PC-3 (cell line): Measurements from ENCODE around the gene PCDH18. TPM values are rescaled to one million over a fixed set of nuclear protein-coding genes. Genes with fewer than 3 reads are reported as not detected.
A peak's percentile ranks its signal among the peaks of the same experiment; 100 is the strongest.

Source experiments
- ATAC-seq: fragments of 200-7000 bp; cut with Tn5 transposase; 2 replicates; pipeline ENCODE4 v1.9.1; 2020; ENCODE audit warnings: mild to moderate bottlenecking, moderate library complexity
- BruUV-seq: library from RNA; stranded (reverse); fragments of 400-500 nt; replicated peaks from 2 replicates; lab custom pipeline; 2021; lab: Mats Ljungman, UMichigan
- CTCF ChIA-PET: fragments of 300-600 bp; sonication (Branson Sonifier 250); formaldehyde crosslinking; loops from one replicate; lab custom pipeline; 2022; ENCODE audit warnings: antibody characterized with exemption; lab: Charles Lee
- POLR2A ChIA-PET: fragments of 300-600 bp; sonication (Branson Sonifier 250); formaldehyde crosslinking; loops from one replicate; lab custom pipeline; 2022; ENCODE audit warnings: antibody characterized with exemption; ENCODE audit not compliant: unreplicated experiment; lab: Charles Lee
- DNase-seq: peaks from one replicate; pipeline ENCODE4 v3.0.0-alpha.2; 2015
- H2AFZ ChIP-seq: fragments of 300-600 bp; sonication (generic); 2 replicates; pipeline ENCODE4 v1.6.0; 2016; ENCODE audit warnings: antibody characterized with exemption, low read length
- H3F3A ChIP-seq: fragments of 300-600 bp; sonication (generic); one replicate; pipeline ENCODE4 v1.6.0; 2017; ENCODE audit warnings: antibody characterized with exemption, low read length, control low read depth, mild to moderate bottlenecking; ENCODE audit not compliant: unreplicated experiment
- H3K27ac ChIP-seq: fragments of 300-600 bp; sonication (generic); 2 replicates; pipeline ENCODE4 v1.5.1; 2016; ENCODE audit warnings: mild to moderate bottlenecking, low read length
- H3K27me3 ChIP-seq: fragments of 300-600 bp; sonication (generic); 2 replicates; pipeline ENCODE4 v1.6.1; 2016; ENCODE audit warnings: low read length, mixed read lengths
- H3K36me3 ChIP-seq: fragments of 300-600 bp; sonication (generic); 2 replicates; pipeline ENCODE4 v1.6.1; 2016; ENCODE audit warnings: low read depth, mixed run types, low read length, mixed read lengths
- H3K4me1 ChIP-seq: fragments of 300-600 bp; sonication (generic); 2 replicates; pipeline ENCODE4 v1.5.1; 2016; ENCODE audit warnings: low read length; ENCODE audit not compliant: insufficient read depth
- H3K4me2 ChIP-seq: fragments of 300-600 bp; sonication (generic); 2 replicates; pipeline ENCODE4 v1.6.0; 2016; ENCODE audit warnings: low read length
- H3K4me3 ChIP-seq: fragments of 300-600 bp; sonication (generic); 2 replicates; pipeline ENCODE4 v1.5.1; 2016; ENCODE audit warnings: mild to moderate bottlenecking, low read length, mixed read lengths
- H3K79me2 ChIP-seq: fragments of 300-600 bp; sonication (generic); 2 replicates; pipeline ENCODE4 v1.6.1; 2017; ENCODE audit warnings: low read length, mixed read lengths
- H3K9ac ChIP-seq: fragments of 300-600 bp; sonication (generic); 2 replicates; pipeline ENCODE4 v1.6.0; 2016; ENCODE audit warnings: mild to moderate bottlenecking, low read length
- H3K9me2 ChIP-seq: fragments of 300-600 bp; sonication (generic); replicated peaks from 2 replicates; pipeline ENCODE4 v1.6.1; 2016; ENCODE audit warnings: mixed run types, low read length, mixed read lengths
- H3K9me3 ChIP-seq: fragments of 300-600 bp; sonication (generic); 2 replicates; pipeline ENCODE4 v1.6.1; 2016; ENCODE audit warnings: low read length, mixed read lengths
- H4K20me1 ChIP-seq: fragments of 300-600 bp; sonication (generic); 2 replicates; pipeline ENCODE4 v1.6.1; 2016; ENCODE audit warnings: low read length, mixed read lengths
- EZH2 ChIP-seq: fragments of 300-600 bp; sonication (generic); IDR thresholded peaks from one replicate; pipeline ENCODE4 v1.6.1; 2017; ENCODE audit warnings: antibody characterized with exemption, mild to moderate bottlenecking, low read length; ENCODE audit not compliant: unreplicated experiment
- EZH2phosphoT487 ChIP-seq: fragments of 300-600 bp; sonication (generic); IDR thresholded peaks from 2 replicates; pipeline ENCODE4 v1.6.1; 2018; ENCODE audit warnings: mild to moderate bottlenecking, antibody characterized with exemption, low read length, borderline replicate concordance
- intact Hi-C: fragments of 100-400 bp; cut with micrococcal nuclease; formaldehyde crosslinking; loops from 2 replicates; pipeline ENCODE4 v1.9.0; 2023
- total RNA-seq: library from RNA; depleted of rRNA; stranded (reverse); fragments of >200 nt; gene quantifications from 2 replicates; pipeline ENCODE4 v1.2.3, GENCODE V29; 2014
- TF ChIP-seq, protein P1 (sequence below): fragments of 300-600 bp; sonication (generic); conservative IDR thresholded peaks from 2 replicates; pipeline ENCODE4 v1.5.1; 2017; ENCODE audit warnings: antibody characterized with exemption, low read depth, mild to moderate bottlenecking, low read length

The PCDH18 gene
- total RNA-seq, 1 experiment from 2014 or later, result 1.6 TPM

DNA sequence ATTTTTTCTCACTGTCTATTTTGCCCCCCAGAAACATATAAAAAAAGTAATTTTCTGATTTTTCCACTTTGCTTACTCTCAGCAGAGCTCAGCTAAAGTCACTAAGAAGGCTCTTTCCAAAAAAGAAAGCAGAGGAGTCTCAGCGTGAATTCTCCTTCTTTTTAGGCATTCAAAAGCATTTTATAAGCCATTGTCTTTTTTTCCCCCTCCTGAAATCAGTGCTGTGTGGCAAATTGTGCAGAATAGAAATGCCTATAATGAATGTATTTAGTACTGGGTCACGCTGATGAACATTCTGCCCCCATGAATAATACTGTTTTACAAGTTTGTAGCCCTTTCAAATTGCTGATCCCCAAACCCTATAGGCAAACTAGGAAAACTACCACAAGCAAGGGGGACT lies 1.6 kb upstream of the PCDH18 start:
- H3K9me3 ChIP-seq, result no peaks in the 10 kb centered on the region
- DNase-seq, result no peak
- intact Hi-C loops, result loop anchor here (5.0 to 10.0 kb wide), 6 partner anchors 83 to 409 kb away; no protein-coding TSS in a partner anchor
- no peak overlapping the region for H3K4me2 ChIP-seq
- H3K36me3 ChIP-seq, result no peaks in the 10 kb centered on the region
- H3F3A ChIP-seq, result no peaks in the 10 kb centered on the region
- H3K9me2 ChIP-seq, result no peaks in the 10 kb centered on the region
- H3K4me1 ChIP-seq, result peaks cover 14% of the 10 kb centered on the region; the same call in 1 of the 2 replicates
- BruUV-seq, result no TSS peak
- no peak overlapping the region for H3K4me3 ChIP-seq
- no peak overlapping the region for H3K9ac ChIP-seq
- ATAC-seq, result no peak
- ChIA-PET CTCF (no interaction called here), POLR2A (interaction anchor here (0.6 kb wide), 2 partner anchors 23 to 113 kb away, joined by 3 to 7 read pairs; no protein-coding TSS in a partner anchor)
- no peaks in the 10 kb centered on the region for H4K20me1 ChIP-seq
- H3K27me3 ChIP-seq, result no peaks in the 10 kb centered on the region
- H3K79me2 ChIP-seq, result no peaks in the 10 kb centered on the region
- no peak overlapping the region for H2AFZ ChIP-seq
- no peak overlapping the region for H3K27ac ChIP-seq
- TF ChIP-seq EZH2phosphoT487 (no peak), EZH2 (no peak)
- TF ChIP-seq, protein P1, sequence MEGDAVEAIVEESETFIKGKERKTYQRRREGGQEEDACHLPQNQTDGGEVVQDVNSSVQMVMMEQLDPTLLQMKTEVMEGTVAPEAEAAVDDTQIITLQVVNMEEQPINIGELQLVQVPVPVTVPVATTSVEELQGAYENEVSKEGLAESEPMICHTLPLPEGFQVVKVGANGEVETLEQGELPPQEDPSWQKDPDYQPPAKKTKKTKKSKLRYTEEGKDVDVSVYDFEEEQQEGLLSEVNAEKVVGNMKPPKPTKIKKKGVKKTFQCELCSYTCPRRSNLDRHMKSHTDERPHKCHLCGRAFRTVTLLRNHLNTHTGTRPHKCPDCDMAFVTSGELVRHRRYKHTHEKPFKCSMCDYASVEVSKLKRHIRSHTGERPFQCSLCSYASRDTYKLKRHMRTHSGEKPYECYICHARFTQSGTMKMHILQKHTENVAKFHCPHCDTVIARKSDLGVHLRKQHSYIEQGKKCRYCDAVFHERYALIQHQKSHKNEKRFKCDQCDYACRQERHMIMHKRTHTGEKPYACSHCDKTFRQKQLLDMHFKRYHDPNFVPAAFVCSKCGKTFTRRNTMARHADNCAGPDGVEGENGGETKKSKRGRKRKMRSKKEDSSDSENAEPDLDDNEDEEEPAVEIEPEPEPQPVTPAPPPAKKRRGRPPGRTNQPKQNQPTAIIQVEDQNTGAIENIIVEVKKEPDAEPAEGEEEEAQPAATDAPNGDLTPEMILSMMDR, result no peak

- Histone ChIP-seq H3K36me3 (no peaks in the 10 kb centered on the region), H3K4me1 (peaks cover 14% of the 10 kb centered on the region; the same call in 1 of the 2 replicates), H3K9ac (peak overlapping the region; percentile 48), H3F3A (no peaks in the 10 kb centered on the region), H3K79me2 (no peaks in the 10 kb centered on the region), H3K4me3 (peak overlapping the region; percentile 97), H3K4me2 (peak overlapping the region; percentile 98), H3K9me3 (no peaks in the 10 kb centered on the region), H3K27ac (no peak overlapping the region), H3K9me2 (no peaks in the 10 kb centered on the region), H4K20me1 (no peaks in the 10 kb centered on the region), H2AFZ (peak overlapping the region; percentile 96), H3K27me3 (no peaks in the 10 kb centered on the region)
- TF ChIP-seq, protein P1, result no peak
- no peak for TF ChIP-seq EZH2phosphoT487
- no peak for TF ChIP-seq EZH2
- ChIA-PET POLR2A (interaction anchor here (0.7 kb wide), 1 partner anchor 22 kb away, joined by 5 read pairs; no protein-coding TSS in a partner anchor), CTCF (no interaction called here)
- no peak for ATAC-seq
- BruUV-seq, result no TSS peak
- intact Hi-C loops, result loop anchor here (1.0 to 10.0 kb wide), 7 partner anchors 84 to 408 kb away; no protein-coding TSS in a partner anchor
- DNase-seq, result no peak
Measured at GRCh38 chr4:137532869-137533236, 559 bp upstream of the PCDH18 start.
